Renal pelvis (tissue), 4 donors: ENCODE measurements around the gene COL4A3. TPM values are rescaled to one million over a fixed set of nuclear protein-coding genes. Genes with fewer than 3 reads are reported as not detected.

Experiments
- DNase-seq: peaks from one replicate; pipeline ENCODE4 v3.0.0-alpha.2; 2013
- polyA plus RNA-seq, 3 donors: library from polyadenylated mRNA; unstranded; fragments of 120-200 nt; gene quantifications; one replicate each; pipeline ENCODE4 v1.2.1, GENCODE V29; 2013; ENCODE audit not compliant: insufficient read length in 3 of 3

COL4A3 gene
- polyA plus RNA-seq, 3 donors, result 33.6 to 88.8 (median 70.7) TPM

- DNase-seq, result no peak
Observed at GRCh38 chr2:227285741-227286236, 121.4 kb downstream of the COL4A3 start.

GRCh38 chr2:227287771-227288170 lies 123.3 kb downstream of the COL4A3 start:
- DNase-seq, result no peak

GRCh38 chr2:227292314-227292713 lies 127.9 kb downstream of the COL4A3 start:
- no peak for DNase-seq

GRCh38 chr2:227293531-227293930 lies 129.1 kb downstream of the COL4A3 start:
- no peak for DNase-seq

GRCh38 chr2:227295806-227296205 lies 131.4 kb downstream of the COL4A3 start:
- DNase-seq, result no peak

- no peak for DNase-seq
Observed at GRCh38 chr2:227296671-227297405, 132.4 kb downstream of the COL4A3 start.

- no peak for DNase-seq
Observed at GRCh38 chr2:227301523-227301922, 137.1 kb downstream of the COL4A3 start.

GRCh38 chr2:227308784-227309183 lies 144.4 kb downstream of the COL4A3 start:
- DNase-seq, result no peak

- no peak for DNase-seq
Observed at GRCh38 chr2:227310756-227311110, 146.3 kb downstream of the COL4A3 start.

GRCh38 chr2:227311861-227312506 lies 147.6 kb downstream of the COL4A3 start:
- no peak for DNase-seq

- DNase-seq, result no peak
Observed at GRCh38 chr2:227312579-227312978, 148.2 kb downstream of the COL4A3 start.

- no peak for DNase-seq
Observed at GRCh38 chr2:227313310-227313709, 148.9 kb downstream of the COL4A3 start.

GRCh38 chr2:227317834-227318233 lies 153.4 kb downstream of the COL4A3 start:
- no peak for DNase-seq

GRCh38 chr2:227320305-227321094 lies 156.1 kb downstream of the COL4A3 start:
- DNase-seq, result no peak

GRCh38 chr2:227322530-227323205 lies 158.2 kb downstream of the COL4A3 start:
- no peak for DNase-seq

- DNase-seq, result no peak
Observed at GRCh38 chr2:227323818-227324217, 159.4 kb downstream of the COL4A3 start.

- no peak for DNase-seq
Observed at GRCh38 chr2:227324642-227324994, 160.2 kb downstream of the COL4A3 start.

- DNase-seq, result peak; percentile 95
Observed at GRCh38 chr2:227324995-227325838, 160.8 kb downstream of the COL4A3 start, which contains the start of gene MFF. Gene MFF, plus strand, starts transcription at chr2:227325251. Its CDS starts 5,415 bp downstream, at chr2:227330666.

GRCh38 chr2:227325839-227326195 lies 161.4 kb downstream of the COL4A3 start:
- DNase-seq, result peak; percentile 33

- DNase-seq, result no peak
Observed at GRCh38 chr2:227326783-227327182, 162.4 kb downstream of the COL4A3 start.

- DNase-seq, result no peak
Observed at GRCh38 chr2:227335713-227336112, 171.3 kb downstream of the COL4A3 start.
